HG02970 (cell line): Measurements from ENCODE around the gene MRPS26.
"Not testable (repeated sequence)": the region's sequence is repeated elsewhere in the genome, so short reads cannot be mapped to it uniquely, and the experiment has no call there.

Experiments used
- ATAC-seq: cut with Tn5 transposase; IDR thresholded peaks from one replicate; pipeline ENCODE4 v1.9.1; 2021; ENCODE audit warnings: mild to moderate bottlenecking, moderate library complexity, moderate number of reproducible peaks; ENCODE audit not compliant: unreplicated experiment, low FRiP score

Gene MRPS26

DNA sequence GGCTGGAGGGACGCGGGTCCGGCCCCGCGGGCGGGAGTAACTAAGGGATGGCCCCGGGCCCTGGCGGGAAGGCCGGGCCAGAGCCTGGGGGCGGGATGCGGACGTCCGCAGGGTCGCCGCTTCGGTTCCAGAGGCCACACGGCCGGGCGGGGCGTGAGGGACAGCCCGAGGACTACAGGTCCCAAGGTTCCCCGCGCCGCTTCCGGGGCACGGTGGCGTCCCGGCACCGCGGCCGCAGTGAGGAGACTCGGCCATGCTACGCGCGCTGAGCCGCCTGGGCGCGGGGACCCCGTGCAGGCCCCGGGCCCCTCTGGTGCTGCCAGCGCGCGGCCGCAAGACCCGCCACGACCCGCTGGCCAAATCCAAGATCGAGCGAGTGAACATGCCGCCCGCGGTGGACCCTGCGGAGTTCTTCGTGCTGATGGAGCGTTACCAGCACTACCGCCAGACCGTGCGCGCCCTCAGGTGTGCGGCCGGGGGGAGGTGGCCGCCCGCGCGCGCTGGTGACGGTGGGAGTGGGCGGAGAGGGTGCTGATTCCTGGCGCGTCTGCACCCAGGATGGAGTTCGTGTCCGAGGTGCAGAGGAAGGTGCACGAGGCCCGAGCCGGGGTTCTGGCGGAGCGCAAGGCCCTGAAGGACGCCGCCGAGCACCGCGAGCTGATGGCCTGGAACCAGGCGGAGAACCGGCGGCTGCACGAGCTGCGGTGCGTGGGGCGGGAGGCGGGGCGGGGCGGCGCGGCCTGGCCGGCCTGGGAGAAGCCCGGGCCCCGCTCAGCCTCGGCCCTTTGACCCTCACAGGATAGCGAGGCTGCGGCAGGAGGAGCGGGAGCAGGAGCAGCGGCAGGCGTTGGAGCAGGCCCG is at the start of gene MRPS26:
MRPS26 (plus strand) TSS at position 237 of the 861 bp plus-strand sequence; CDS start at position 254, 17 bp downstream.
- ATAC-seq: peak; percentile 73

DNA sequence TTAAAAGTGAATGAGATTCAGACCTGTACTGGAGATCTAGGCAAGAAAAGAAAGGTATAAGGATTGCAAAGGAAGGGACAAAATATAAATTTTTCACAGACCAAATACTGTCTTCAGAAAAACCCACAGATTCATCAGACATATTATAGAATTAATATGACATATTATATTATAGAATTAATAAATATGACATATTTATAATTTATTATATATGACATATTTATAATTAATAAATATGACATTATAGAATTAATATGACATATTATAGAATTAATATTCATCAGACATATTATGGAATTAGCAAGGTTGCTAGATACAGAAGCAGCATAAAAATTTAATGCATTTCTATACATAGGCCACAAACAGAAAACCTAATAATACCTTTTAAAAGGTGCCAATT is 47.1 kb upstream of the MRPS26 start:
- ATAC-seq: no peak

DNA sequence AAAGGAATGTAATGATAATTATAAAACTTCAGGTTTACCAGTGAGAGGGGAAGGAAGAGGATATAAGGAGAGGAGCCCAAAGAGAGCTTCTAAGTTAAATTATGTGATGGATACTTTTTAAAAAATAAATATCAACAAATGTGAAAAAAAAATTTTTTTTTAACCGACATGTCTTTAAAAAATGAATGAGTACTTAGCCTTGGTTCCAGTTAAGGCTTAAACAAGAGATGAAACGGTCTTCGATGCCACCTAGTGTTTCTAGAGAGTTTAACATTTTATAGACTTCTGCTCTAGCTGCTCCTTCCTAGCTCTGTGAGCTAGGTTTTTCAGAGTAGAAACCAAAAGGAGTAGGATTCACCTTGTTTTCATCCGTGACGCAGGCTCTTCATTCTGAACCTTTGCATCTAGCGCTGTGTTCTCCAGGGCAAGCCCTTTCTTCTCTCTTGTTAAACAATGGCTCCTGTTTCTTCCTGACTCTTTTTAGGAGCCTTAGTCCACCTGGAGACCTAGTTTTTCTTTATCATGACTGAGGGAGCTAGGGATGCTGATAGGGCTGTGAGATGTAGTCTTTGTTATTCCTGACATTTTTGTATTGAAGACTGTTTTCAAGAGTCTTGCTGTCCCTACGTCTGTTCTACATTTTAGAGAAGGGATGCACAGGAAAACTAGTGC is 44.9 kb upstream of the MRPS26 start:
- ATAC-seq: no peak

DNA sequence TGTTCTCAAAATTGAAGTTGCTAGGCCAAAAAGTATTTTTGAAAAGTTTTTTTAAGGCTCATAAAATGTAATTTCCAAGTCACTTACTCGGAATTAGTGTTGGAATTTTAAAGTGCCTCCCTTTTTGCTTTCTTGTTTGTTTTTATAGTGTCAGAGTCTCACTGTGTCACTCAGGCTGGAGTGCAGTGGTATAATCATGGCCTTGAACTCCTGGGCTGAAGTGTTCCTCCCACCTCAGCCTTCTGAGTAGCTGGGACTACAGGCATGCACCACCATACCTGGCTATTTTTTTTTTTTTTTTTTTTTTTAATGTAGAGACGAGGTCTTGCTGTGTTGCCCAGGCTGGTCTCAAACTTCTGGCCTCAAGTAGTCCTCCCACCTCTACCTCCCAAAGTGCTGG is 42.4 kb upstream of the MRPS26 start:
- ATAC-seq: no peak

DNA sequence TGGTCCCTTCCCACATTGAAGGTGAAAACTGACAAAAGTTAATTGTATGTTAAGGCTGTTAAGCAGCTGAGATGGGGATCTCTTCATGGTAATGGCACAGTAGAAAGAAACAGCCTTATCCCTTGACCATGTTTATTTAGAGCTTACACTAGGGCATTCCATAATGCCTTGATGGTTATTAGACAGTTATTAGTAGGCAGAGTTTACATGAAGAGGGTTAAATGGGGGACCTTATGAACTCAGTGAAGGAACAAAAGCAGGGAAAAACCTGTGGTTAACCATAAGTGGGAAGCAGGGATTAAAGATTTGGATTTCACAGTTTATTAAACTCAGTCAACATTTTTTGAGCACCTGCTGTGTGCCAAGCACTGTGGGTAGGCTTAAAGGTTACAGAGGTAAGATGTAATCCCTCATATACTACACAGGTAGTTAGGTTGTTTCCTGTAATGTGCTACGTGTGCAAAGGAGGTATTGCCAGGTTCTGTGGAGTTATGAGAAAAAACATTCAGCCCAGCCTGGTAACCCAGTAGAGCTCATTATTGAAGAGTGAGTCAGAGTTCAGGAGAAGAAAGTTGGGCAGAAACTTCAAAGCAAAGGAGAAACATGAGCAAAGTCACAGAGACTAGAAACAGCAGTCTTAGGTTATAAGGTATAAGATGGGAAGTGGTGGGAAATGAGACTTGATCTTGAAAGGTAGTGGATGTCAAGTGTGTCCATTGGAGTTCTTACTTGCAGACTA is 34.7 kb upstream of the MRPS26 start:
- ATAC-seq: no peak

DNA sequence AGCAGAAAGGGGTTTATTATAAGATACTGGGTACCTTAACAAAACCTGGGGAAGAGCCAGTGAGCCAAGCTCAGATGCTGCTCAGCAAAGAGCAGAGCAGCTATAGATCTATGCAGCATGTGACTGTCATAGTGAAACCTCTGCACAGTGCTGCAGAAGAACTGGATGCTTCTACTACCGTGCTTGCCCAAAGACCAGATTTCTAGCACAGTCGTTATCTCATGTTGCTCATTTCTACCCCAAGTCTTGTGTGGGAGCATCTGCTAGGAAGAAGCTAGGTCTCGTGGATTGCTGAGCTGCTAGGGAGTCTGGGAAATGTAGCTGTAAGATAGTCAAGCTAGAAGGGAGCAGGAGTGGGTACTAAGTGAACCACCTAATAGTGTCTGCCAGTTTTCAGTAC is 34.1 kb upstream of the MRPS26 start:
- ATAC-seq: no peak

DNA sequence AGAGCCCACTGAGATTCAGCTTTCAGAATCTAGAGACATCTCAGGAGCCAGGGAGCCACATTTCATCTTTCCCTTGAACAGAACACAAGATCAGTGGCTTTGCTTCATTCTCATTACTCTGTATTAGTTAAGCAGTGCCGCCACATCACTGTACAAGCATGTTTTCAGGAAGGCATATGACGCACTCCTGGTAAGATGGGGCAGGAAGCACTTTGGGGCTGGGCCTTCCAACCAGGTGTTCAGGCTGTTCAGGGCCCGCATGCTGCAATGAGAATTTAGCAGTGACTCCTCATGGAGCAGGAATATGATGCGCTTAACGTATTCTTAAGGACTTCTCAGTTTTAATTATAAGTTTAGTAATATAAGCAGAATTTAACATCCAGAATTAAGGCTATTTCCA is 32.1 kb upstream of the MRPS26 start:
- no peak for ATAC-seq

DNA sequence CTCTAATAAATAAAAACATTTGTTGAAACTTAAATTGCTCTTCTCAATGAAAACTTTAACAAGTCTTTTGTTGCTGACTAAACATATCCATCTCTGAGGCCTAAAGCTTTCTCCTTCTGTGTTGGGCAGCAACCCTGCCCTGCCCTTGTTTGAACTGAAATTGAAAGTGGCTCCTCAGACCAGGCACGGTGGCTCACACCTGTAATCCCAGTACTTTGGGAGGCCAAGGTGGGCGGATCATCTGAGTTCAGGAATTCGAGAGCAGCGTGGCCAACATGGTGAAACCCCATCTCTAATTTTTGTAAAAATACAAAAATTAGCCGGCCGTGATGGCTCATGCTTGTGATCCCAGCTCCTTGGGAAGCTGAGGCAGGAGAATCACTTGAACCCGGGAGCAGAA is 31.7 kb upstream of the MRPS26 start:
- ATAC-seq: no peak

DNA sequence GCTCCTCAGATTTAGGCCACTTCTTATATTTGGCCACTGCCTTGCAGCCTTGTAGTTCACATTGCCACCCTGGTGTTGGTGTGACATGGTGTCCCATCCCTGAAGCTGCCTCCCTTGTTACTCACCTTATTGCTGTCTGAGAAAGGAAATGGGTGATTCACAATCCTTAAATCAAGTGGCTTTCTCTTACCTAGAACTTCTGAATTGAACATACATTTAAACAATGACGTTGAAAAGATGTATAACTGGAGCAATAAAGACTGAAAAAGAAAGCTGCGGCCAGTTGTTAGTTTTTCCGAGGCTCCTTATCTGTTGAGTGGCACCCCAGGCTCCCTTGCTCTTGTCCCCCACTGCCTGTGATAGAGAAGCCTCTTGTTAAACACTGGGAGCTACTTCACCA is 31.2 kb upstream of the MRPS26 start:
- ATAC-seq: no peak

DNA sequence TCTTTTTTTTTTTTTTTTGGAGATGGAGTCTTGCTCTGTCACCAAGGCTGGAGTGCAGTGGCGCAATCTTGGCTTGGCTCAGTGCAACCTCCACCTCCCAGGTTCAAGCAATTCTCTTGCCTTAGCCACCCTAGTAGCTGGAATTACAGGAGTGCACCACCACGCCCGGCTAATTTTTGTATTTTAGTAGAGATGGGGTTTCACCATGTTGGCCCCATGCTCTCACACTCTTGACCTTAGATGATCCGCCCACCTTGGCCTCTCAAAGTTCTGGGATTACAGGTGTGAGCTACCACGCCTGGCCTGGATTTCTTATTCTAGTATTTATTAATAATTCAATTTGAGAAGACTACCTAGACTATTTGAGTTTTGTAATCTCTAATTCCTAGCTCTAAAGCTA is 30.6 kb upstream of the MRPS26 start:
- not testable (repeated sequence) for ATAC-seq

DNA sequence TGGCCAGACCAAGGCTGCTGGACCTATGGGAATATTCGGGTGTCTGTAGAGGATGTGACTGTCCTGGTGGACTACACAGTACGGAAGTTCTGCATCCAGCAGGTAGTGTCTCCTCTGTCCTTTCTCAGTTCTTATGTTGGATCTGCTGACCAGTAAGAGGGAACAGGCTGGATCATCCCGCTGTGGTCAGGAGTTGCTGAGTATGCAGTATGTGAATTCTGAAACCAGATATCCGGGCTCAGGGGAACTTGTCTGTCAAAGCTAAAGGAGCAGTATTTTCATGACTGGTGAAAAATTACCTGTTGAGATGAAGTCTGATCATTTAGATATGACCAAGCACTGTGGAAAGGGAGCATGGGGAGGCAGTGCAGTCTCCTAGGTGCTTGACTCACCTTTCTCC is 24.5 kb upstream of the MRPS26 start:
- ATAC-seq: no peak

DNA sequence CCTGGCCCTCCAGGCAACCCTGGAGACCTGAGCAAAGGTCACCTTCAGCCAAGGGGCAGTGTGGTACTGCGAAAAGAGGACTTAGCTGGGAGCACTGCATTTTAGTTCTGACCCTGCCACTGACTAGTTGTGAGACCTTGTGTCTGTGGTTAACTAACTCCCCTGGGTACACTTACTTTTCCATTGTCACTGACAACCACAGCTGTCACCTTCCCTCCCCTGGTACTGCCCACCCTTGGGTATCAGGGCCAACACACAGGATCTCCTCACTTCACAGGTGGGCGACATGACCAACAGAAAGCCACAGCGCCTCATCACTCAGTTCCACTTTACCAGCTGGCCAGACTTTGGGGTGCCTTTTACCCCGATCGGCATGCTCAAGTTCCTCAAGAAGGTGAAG is 24.1 kb upstream of the MRPS26 start:
- no peak for ATAC-seq

DNA sequence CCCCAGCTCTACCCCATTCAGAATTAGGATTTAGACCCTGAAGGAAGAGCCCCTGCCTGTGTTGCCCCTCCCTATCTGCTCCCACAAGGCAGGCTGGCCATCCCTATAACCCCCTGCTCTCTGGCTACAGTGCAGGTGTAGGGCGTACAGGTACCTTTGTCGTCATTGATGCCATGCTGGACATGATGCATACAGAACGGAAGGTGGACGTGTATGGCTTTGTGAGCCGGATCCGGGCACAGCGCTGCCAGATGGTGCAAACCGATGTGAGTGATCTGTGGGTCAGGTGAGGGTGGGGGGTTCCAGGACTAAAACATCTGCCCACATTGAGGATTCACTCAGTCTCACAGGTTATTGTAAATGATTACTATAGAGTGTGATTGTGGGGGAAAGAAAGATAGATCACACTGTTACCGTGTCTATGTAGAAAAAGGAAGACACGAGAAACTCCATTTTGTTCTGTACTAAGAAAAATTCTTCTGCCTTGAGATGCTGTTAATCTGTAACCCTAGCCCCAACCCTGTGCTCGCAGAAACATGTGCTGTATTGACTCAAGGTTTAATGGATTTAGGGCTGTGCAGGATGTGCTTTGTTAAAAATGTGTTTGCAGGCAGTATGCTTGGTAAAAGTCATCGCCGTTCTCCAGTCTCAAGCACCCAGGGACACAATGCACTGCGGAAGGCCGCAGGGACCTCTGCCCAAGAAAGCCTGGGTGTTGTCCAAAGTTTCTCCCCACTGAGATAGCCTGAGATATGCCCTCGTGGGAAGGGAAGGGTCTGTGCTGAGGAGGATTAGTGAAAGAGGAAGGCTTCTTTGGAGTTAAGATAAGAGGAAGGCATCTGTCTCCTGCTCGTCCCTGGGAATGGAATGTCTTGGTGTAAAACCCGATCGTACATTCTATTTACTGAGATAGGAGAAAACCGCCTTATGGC is 23.0 kb upstream of the MRPS26 start:
- ATAC-seq: not testable (repeated sequence)

DNA sequence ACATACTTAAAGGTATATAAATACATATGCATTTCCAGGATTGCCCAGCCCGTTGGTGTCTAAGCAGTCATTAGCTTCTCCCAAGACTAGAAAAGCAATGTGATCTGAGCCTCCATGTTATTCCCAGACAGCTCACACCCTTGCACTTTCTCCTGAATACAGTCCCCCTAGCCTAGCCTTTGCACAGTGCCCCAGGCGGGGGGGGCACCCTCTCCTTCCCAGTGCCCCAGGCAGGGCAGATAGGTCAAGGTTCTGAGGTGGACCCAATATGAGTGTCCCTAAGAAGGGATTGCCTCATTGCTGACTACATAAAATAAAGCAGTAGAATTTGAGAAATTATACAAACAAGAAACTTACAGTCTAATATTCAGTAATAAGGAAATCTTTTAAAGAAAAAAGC is 17.9 kb upstream of the MRPS26 start:
- ATAC-seq: no peak

DNA sequence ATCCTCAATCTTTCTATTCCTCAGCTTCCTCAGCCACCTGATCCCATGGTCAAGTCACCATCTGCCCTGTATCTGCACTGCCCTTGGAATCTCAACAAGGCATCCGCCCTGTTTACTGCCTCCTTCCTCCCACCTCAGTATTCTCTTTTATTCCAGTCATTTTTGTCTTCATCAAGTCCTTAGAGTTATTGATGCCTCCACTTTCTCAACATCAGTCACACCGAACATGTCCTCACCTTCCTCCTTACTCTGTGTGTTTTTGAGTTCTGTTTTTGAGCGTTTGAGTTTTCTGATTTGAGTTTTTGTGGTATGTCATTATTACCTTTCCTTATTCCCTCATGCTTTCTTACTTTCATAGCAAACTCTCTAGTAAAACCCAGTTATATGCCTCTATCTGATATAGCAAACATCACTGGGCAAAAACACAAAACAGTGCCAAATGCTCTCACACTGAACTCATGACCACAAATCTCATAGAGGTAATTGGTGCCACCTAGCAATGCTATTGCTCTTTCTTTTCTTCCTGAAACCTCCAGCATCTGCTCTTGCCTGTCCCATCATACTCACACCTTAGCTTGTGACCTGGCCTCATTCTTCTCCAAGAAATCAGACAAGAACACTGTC is 14.2 kb upstream of the MRPS26 start:
- no peak for ATAC-seq

DNA sequence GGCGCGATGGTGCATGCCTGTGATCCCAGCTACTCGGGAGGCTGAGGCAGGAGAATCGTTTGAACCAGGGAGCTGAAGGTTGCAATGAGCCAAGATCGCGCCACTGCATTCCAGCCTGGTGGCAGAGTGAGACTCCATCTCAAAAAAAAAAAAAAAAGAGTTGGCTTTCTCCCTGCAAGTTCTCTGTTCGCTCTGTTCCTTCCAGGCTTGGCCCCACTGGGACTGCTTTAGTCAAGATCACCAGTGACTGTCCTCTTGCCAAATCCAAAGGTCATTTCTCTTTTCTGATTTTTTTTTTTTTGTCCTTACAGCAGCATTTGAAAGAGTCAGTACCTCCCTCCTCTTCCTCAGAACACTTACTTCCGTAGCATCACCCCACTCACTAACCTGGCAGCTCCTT is 13.2 kb upstream of the MRPS26 start:
- ATAC-seq: no peak

DNA sequence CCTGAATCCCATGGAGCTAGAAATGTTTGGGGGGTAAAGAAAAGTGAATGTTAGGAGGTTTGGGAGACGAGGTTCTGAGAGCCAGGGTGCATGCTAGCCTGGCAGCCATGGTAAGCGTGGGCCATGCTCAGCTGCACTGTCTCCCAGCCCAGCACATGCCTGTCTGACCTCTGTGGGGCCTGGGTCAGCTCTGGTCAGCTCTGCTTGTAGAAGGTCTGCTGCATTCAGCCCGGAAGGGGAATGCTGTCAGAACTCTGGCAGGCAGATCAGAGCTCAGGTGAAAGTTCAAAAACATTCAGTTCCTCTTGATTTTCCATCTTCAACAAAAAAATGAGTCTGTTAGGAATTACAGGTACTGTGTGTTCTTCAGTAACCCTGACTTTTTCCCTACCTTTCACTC is 8.2 kb upstream of the MRPS26 start:
- ATAC-seq: no peak

DNA sequence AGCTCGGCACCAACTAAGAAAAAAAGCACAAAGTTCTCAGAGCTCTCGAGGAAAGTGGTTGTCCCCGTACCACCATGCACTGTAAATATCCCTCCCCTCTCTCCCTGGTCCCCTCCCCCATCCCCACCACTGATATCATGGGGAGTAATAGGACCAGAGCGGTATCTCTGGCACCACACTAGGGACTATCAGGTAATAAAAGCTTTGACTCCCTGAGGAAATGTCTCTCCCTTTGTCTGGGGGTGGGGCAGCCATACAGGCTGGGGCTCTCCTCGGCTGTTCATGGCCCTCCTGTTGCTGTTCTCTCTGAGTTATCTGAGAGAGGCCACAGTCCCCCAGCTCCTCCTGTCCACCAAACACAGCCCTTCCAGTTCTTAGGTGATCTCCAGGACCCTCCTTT is 7.4 kb upstream of the MRPS26 start:
- ATAC-seq: no peak

DNA sequence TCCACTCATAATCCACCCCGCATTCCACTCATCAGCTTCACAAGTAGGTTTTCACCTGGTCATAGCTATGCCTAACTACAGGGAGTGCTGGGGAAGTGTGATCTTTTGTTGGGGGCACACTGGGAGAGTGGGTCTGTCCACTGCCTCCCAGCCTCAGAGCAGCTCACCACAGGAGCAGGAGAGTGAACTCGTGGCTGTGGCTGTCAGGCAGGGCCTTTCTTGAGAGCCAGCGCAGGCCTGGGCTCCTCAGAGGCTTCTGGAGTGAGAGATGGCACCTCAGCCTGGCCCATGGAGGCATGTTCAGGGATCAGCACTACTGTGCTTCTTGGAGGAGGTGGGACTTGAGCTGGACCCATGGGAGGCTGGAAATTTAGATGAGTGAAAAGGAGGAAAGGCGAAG is 6.4 kb upstream of the MRPS26 start:
- no peak for ATAC-seq

DNA sequence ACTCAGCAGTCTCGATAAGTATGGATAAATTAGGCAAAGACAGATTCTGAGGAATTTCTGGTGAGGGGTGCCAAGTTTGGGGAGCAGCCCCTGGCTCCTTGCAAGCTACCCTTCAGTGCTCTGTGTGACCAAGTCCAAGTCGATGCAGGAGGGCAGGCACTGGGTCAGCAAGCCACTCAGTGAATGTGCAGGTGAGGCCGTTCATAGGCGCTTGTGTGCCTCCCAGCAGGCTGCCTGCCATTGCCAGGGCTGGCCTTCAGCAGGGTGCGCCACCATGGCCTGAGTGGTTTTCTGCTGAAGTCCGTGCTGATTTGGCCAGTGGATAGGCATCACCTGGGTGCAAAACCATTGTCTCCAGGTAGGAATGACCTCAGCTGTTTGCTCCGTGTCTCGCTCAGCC is 5.8 kb upstream of the MRPS26 start:
- no peak for ATAC-seq
